Activated CD4-positive, alpha-beta T cell treated with anti-CD3 and anti-CD28 coated beads for 4 hours (primary cell): Measurements from ENCODE around the gene INPP4B.
A peak's percentile ranks its signal among the peaks of the same experiment; 100 is the strongest.

Experiments used
- DNase-seq, 2 donors: peaks; one replicate each; pipeline ENCODE4 v3.0.0-alpha.2; 2020

The INPP4B gene

DNA sequence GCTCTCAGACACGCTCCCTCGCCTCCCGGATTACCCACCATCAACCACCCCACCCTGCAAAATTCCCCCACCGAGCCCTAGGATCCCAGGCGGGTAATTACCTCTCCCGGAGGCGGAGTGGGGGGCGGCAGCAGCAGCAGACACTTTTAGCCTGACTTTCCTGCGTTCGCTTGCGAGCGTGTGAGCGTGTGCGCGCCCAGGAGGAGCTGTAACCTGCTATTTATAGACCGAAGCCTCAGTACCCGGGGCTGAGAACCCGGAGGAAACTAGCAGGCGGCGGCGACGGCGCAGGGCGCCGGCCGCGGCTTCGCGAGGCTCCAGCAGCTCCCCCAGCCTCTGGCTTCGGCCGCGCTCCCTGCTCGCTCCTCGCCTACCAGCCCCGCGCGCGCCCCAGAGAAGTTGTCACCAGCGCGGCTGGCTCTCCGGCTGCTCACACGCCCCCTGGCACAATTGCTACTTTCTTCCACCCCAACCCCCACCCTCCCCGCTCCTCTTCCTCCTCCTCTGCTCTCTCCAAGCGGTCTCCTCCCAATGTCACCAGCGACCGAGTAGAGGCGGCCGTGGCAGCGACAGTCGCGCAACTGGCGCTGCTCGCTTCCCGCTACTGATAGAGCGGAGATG is at the start of gene INPP4B:
Gene INPP4B, minus strand, starts transcription at position 194 of the 621 bp plus-strand sequence.
- DNase-seq, result peak; percentile 55 to 58

DNA sequence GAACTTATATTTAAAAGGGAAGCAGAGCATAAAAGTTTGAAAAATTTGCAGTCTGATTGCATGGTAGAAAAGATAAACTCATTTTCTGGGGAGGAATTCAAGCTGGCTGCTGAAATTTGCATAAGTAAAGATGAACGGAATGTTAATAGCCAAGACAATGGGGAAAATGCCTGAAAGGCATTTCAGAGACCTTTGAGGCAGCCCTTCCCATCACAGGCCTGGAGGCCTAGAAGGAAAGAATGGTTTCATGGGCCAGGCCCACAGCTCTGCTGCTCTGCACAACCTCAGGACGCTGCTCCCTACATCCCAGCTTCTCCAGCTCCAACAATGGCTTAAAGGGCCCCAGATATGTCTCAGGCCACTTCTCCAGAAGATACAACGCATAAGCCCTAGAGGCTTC is 46.9 kb upstream of the INPP4B start:
- DNase-seq, result no peak

DNA sequence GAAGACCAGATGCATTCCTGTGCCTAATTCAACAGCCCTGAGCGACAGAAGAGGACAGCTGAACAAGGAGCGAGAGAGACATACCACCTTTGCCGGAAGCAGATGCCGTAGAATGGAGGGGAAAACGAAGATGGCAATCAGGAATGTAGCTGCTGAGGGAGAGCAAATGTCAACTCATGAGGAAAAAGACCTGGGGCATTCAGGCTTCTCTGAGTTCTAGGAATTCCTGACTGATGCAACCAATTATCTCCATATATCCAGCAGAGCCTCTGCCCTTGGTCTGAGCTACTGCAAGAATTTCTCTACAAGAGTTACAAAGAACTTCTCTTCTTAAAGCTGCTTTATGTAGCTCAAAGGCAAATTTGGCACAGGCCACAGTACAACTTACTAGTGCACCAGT is 40.5 kb upstream of the INPP4B start:
- no peak for DNase-seq

DNA sequence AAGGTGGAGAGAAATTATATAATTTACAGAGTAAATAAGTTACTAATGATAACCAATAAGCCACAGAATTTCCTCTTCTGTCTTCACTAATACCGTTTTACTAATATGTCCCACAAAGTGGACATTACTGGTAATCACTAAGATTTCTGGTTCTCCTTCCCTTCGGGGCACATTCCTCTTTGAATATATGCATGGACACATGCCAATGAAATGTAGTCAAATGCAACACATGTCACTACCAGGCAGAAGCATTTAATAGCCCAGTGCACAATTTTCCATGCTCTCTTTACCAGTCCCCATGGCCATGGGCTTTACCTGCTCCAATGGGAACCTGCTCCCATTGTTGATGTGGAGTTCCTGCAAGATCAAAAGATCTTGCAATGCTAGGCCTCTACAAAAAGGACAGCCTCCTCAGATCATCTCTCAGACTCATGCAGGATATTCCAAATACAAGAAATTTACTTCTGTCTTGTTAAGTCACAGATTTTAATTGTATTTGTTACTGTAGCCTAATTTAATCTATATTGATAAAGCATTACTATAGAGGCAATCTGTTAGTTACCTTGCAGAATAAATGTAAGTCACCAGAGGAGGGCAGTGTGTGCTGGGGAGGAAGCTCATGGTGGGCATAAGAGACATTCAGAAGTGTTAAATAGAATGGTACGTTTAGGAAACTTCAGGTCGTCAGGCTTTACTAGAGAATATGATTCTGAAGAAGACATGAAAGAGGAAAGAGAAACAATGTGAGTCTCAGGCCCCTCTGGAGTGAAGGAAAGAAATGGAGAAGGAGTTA is 37.1 kb upstream of the INPP4B start:
- DNase-seq, result no peak

GRCh38 chr4:142882159-142882558 is 36.1 kb upstream of the INPP4B start:
- no peak for DNase-seq

GRCh38 chr4:142881331-142881730 is 35.2 kb upstream of the INPP4B start:
- no peak for DNase-seq

GRCh38 chr4:142875117-142875516 is 29.0 kb upstream of the INPP4B start:
- DNase-seq, result no peak

GRCh38 chr4:142874684-142875083 is 28.6 kb upstream of the INPP4B start:
- no peak for DNase-seq

DNA sequence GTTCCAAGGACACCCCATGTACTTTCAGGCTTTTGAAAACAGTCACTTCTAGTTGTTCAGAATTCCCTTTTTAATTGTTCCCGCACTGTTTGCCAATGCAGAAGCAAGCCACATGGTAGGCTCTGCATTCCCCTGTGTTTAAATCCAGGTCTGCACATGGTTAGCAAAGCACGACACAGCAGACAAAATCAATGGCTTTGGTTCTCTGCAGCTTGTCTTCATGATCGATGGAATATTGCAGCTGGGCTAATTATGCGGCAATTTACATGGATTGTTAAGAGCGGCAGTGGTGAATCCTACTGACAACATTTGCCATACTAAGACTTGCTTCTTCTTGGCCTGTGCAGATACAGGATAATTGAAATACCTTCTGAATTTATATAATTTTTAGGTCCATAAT is 20.6 kb upstream of the INPP4B start:
- no peak for DNase-seq

- DNase-seq, result no peak
These were observed 15.2 kb upstream of the INPP4B start for GRCh38 chr4:142861351-142861750.

GRCh38 chr4:142858965-142859364 is 12.9 kb upstream of the INPP4B start:
- DNase-seq, result no peak

DNA sequence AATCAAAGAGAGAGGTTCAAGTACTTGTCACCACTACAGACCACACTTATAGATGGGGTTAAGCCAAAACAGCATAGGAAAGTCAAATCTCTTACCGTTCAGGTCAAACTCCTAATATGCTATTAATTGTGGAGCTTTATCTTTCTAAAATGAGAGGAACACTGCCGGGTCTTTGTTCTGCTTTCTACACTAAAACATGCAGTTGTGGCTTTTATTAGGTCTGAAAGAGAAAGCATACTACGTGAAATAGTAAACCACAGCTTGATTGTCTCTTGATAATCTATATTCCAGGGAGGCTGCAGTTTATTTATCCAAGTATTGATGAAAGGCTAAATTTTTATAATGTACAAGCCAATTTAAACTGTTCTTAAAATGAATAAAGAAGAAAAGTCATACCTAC is 12.3 kb upstream of the INPP4B start:
- no peak for DNase-seq

- no peak for DNase-seq
These were observed 10.5 kb upstream of the INPP4B start for GRCh38 chr4:142856576-142856975.

DNA sequence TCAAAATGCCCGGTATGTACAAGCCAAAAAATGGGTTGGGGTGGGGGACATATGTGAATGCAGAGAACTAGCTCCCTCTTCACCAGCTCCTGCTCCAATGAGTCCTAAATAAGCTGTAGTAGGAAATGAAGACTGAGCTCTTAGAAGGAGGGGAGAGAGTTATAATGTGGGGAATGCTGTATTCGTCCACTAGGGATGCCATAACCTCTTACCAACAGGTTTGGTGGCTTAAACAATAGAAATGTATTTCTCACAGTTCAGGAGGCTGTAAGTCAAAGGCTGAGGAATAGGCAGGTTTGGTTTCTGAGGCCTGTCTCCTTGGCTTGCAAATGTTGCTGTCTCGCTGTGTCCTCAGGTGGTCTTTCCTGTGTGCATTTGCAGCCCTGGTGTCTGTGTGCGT is 4.4 kb upstream of the INPP4B start:
- DNase-seq, result no peak

DNA sequence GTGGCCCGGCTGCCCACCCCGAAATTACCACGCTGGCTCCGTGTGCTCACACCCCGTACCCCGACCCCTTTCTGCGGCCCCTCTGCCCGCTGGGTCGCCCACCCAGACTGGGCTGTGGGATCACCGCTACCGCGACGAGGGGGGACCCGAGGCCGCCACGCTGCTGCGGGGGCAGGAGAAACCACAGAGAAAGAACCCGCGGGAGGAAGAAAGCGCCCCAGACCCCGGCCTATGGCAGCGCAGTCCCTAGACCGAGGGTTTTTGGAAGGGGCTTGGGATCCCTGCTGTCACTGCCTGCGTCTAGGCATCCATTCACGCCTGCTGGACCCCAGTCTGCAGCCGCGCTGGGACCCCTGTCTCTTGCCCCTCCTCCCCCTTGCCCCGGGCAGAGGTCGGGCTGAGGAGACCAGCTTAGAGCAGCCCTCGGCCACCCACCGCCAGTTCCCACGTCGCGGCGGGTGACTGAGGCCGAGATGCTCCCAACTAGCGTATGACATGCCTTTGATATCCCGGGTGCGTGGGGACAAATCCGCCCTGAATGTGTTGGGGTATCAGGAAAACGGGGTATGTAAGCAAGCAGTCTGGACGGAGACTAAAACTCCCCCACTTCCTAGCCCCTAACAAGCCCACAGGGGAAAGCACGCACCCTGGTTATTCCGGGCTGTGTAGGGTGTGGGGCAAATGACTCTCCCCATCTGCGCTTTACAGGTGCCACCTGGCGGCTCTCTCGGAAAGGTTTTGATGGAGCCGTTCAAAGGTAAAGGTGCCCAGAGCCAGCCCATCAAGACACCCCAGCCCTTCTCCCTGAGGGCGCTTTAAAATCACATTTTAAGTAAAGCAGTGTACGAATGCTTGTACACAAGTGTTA is 862 bp upstream of the INPP4B start:
- DNase-seq, result peak; percentile 76 to 77

- DNase-seq, result peak; percentile 2
These were observed 601 bp downstream of the INPP4B start for GRCh38 chr4:142845293-142846107.

- no peak for DNase-seq
These were observed 1.3 kb downstream of the INPP4B start for GRCh38 chr4:142844782-142845181.

DNA sequence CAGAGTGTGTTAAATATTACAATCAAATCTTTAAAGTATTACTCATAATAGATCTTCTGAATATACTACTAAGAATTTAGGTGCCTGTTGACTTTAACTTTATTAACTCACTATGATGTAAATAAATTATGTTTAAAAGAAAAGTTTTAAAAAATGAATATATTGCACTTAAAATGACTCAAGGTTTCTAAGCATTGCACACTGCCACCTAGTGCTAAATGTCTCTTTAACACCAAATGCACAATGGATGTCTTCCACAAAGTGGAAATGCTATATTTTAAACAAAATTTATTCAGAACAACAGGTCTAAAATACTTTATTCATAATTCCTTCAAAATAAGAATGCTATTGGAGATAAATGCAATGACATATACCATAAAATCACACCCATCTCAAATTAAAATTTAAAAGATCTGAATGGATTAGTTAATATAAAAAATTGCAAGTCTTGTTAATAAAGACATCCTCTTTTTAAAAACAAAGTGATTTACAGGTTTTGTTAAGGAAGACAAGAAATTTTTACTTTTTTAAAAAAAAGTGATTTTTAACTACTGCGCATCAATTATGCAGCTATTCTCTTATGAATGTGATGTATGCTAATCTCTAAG is 5.5 kb downstream of the INPP4B start:
- peak in 1 of 2 donors; percentile 40 for DNase-seq

GRCh38 chr4:142838778-142839177 is 7.3 kb downstream of the INPP4B start:
- no peak for DNase-seq

GRCh38 chr4:142832022-142832421 is 14.1 kb downstream of the INPP4B start:
- no peak for DNase-seq

- DNase-seq, result no peak
These were observed 19.4 kb downstream of the INPP4B start for GRCh38 chr4:142826503-142827241.

DNA sequence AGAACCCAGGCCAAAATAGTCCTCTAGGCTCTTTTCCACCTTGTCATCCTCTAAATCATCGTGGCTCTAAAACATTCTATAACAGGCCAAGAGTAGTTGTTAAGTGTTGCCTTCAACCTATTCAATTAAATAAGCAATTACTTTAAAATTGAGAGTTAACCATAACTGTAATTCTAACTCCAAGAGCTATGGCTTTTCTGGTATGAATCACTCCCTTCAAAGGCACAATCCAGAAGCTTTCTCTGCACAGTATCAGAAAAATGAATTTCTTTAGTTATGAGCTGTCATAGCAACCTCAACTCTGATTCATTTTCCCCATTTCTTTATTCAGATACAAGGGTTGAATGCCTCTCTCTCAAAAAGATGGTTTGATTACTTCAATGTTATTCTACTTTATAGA is 21.7 kb downstream of the INPP4B start:
- DNase-seq, result no peak
